Activated T-helper 1 cell treated with anti-CD3 and anti-CD28 coated beads, Interleukin-12 subunit alpha, Interleukin-12 subunit beta, Interleukin-2, Interleukin-4 antibody, amounts not matched to agents 30 ng/mL and 10 ng/mL and 1 ng/mL, durations not matched to agents 14 hours and 24 hours and 36 hours (primary cell): ENCODE results near the gene NGDN. TPM values are rescaled to one million over a fixed set of nuclear protein-coding genes. Genes with fewer than 3 reads are reported as not detected.
"Not testable (repeated sequence)": the region's sequence is repeated elsewhere in the genome, so short reads cannot be mapped to it uniquely, and the experiment has no call there.

Experiments
- DNase-seq: peaks from one replicate; pipeline ENCODE4 v3.0.0; 2021; ENCODE audit warnings: low spot score
- H3K27ac Mint-ChIP-seq: one replicate; pipeline ENCODE4 v1.8.0; 2021; ENCODE audit warnings: mild to moderate bottlenecking, mixed read lengths
- H3K27me3 Mint-ChIP-seq: one replicate; pipeline ENCODE4 v1.8.0; 2022; ENCODE audit warnings: mild to moderate bottlenecking, moderate library complexity, mixed read lengths; ENCODE audit not compliant: insufficient read depth
- H3K36me3 Mint-ChIP-seq: one replicate; pipeline ENCODE4 v1.8.0; 2021; ENCODE audit warnings: low read depth, mixed read lengths
- H3K4me1 Mint-ChIP-seq: one replicate; pipeline ENCODE4 v1.8.0; 2021; ENCODE audit warnings: low read depth, mixed read lengths
- H3K4me3 Mint-ChIP-seq: one replicate; pipeline ENCODE4 v1.8.0; 2021; ENCODE audit warnings: mild to moderate bottlenecking, moderate library complexity, mixed read lengths
- H3K9me3 Mint-ChIP-seq: one replicate; pipeline ENCODE4 v1.8.0; 2021; ENCODE audit warnings: mixed read lengths
- intact Hi-C: fragments of 100-400 bp; cut with micrococcal nuclease; formaldehyde crosslinking; loops from one replicate; pipeline ENCODE4 v1.15.1; 2024
- total RNA-seq: library from RNA; stranded (reverse); gene quantifications from 2 replicates; pipeline ENCODE4 v1.2.3, GENCODE V29; 2022

NGDN gene
- 80.1 and 84.5 TPM in 2 replicates for total RNA-seq

GRCh38 chr14:23469127-23469905 lies at the start of gene NGDN:
Gene NGDN, plus strand, starts transcription at chr14:23469703. Its CDS starts 13 bp downstream, at chr14:23469716.
- Mint-ChIP-seq H3K36me3 (peaks cover 20% of the 10 kb centered on the region), H3K4me3 (no peak within 1 kb of the TSS), H3K27ac (peak within 1 kb of the TSS; percentile 45), H3K27me3 (peaks cover 2% of the 10 kb centered on the region), H3K9me3 (no peaks in the 10 kb centered on the region), H3K4me1 (peaks cover 11% of the 10 kb centered on the region)
- DNase-seq: peak; percentile 89
- intact Hi-C loops: loop anchor here (1.0 to 10.0 kb wide), 13 partner anchors 9 to 973 kb away; partner anchors contain the start of genes ACIN1, AP1G2, C14orf119 and DCAF11

GRCh38 chr14:23421594-23421993 lies 47.9 kb upstream of the NGDN start:
- intact Hi-C loops: no loop called here
- H3K4me1 Mint-ChIP-seq: peaks cover 23% of the 10 kb centered on the region
- H3K27me3 Mint-ChIP-seq: peaks cover 1% of the 10 kb centered on the region
- peak; percentile 35 for DNase-seq
- peak overlapping the region; percentile 24 for H3K4me3 Mint-ChIP-seq
- peak overlapping the region; percentile 89 for H3K27ac Mint-ChIP-seq
- no peaks in the 10 kb centered on the region for H3K9me3 Mint-ChIP-seq
- no peaks in the 10 kb centered on the region for H3K36me3 Mint-ChIP-seq

DNA sequence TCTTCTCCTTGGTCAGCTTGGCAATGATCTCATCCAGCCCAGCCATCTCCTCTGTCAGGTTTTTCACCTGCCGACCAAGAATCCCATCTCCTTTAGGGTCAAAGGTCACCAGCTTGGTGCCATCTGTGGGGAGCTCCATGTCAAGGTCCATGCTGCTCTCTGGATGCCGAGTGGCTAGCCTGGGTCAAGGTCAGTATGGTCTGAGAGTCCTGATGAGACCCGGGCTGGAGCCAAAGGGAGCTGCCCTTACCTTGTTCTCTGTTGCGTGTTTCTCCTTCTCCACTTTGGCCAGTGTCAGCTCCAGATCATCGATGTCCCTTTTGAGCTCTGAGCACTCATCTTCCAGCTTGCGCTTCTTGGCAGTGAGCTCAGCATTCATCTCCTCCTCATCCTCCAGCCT lies 45.8 kb upstream of the NGDN start:
- no peak overlapping the region for H3K4me3 Mint-ChIP-seq
- no peak overlapping the region for H3K27ac Mint-ChIP-seq
- peaks cover 23% of the 10 kb centered on the region for H3K4me1 Mint-ChIP-seq
- H3K9me3 Mint-ChIP-seq: no peaks in the 10 kb centered on the region
- intact Hi-C loops: no loop called here
- H3K36me3 Mint-ChIP-seq: no peaks in the 10 kb centered on the region
- no peak for DNase-seq
- H3K27me3 Mint-ChIP-seq: peaks cover 1% of the 10 kb centered on the region

GRCh38 chr14:23425169-23425568 lies 44.3 kb upstream of the NGDN start:
- Mint-ChIP-seq H3K4me1 (peaks cover 21% of the 10 kb centered on the region), H3K27me3 (no peaks in the 10 kb centered on the region), H3K9me3 (no peaks in the 10 kb centered on the region), H3K27ac (no peak overlapping the region), H3K36me3 (no peaks in the 10 kb centered on the region), H3K4me3 (no peak overlapping the region)
- intact Hi-C loops: no loop called here
- DNase-seq: no peak

- H3K36me3 Mint-ChIP-seq, intact Hi-C loops, H3K27ac Mint-ChIP-seq, H3K27me3 Mint-ChIP-seq, H3K4me3 Mint-ChIP-seq, DNase-seq, H3K9me3 Mint-ChIP-seq: not testable (repeated sequence)
- peaks cover 15% of the 10 kb centered on the region for H3K4me1 Mint-ChIP-seq
These were observed 43.7 kb upstream of the NGDN start for GRCh38 chr14:23425798-23426197.

DNA sequence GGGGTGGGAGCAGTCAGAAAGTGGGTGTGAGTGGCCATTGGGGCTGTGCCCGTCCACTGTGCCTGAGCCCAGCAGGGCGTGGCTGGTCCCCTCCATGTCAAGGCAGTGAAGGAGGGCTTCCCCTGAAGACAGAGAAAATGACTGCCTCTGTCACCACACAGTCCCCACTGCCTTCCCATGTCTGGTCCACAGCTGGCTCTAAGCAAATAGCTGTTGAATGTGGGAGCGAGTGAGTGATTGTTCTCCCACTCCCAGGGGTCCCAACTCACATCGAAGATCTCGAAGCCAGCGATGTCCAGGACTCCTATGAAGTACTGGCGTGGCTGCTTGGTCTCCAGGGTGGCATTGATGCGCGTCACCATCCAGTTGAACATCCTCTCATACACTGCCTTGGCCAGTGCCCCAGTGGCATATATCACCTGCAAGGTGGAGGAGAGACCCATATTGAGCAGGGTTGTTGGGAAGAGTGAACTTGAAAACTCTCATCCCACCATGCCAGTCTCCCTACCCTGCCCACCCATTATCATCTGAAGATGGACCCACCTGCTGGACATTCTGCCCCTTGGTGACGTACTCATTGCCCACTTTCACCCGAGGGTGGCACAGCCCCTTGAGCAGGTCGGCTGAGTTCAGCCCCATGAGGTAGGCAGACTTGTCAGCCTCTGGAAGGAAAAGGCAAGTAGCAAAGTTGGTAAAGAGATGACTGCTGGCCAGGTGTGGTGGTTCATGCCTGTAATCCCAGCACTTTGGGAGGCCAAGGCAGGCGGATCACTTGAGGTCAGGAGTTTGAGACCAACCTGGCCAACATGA lies 40.6 kb upstream of the NGDN start:
- no peak for DNase-seq
- Mint-ChIP-seq H3K4me1 (no peaks in the 10 kb centered on the region), H3K27ac (no peak overlapping the region), H3K36me3 (no peaks in the 10 kb centered on the region), H3K9me3 (no peaks in the 10 kb centered on the region), H3K27me3 (peaks cover 2% of the 10 kb centered on the region), H3K4me3 (no peak overlapping the region)
- intact Hi-C loops: no loop called here

- intact Hi-C loops: no loop called here
- Mint-ChIP-seq H3K4me1 (no peaks in the 10 kb centered on the region), H3K4me3 (no peak overlapping the region), H3K36me3 (no peaks in the 10 kb centered on the region), H3K27me3 (peaks cover 6% of the 10 kb centered on the region), H3K9me3 (no peaks in the 10 kb centered on the region), H3K27ac (no peak overlapping the region)
- no peak for DNase-seq
These were observed 39.3 kb upstream of the NGDN start for GRCh38 chr14:23430016-23430722.

- intact Hi-C loops: no loop called here
- Mint-ChIP-seq H3K27ac (no peak overlapping the region), H3K4me3 (no peak overlapping the region), H3K4me1 (no peaks in the 10 kb centered on the region), H3K9me3 (no peaks in the 10 kb centered on the region), H3K36me3 (no peaks in the 10 kb centered on the region), H3K27me3 (peaks cover 6% of the 10 kb centered on the region)
- DNase-seq: no peak
These were observed 38.8 kb upstream of the NGDN start for GRCh38 chr14:23430723-23431085.

DNA sequence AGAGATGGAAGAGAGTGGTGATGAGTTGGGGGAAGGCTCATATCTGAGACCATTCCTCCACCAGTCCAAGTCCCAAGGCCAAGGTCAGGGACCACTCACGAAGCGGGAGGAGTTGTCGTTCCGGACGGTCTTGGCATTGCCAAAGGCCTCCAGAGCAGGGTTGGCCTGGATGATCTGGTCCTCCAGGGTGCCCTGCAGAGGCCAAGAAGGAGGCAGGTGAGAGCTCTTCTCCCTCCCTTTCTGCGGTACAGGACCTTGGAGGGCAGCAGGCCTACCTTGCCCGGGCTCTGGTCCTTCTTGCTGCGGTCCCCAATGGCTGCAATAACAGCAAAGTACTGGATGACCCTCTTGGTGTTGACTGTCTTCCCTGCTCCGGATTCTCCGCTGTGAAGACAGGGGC lies 38.0 kb upstream of the NGDN start:
- H3K9me3 Mint-ChIP-seq: no peaks in the 10 kb centered on the region
- H3K36me3 Mint-ChIP-seq: no peaks in the 10 kb centered on the region
- H3K27ac Mint-ChIP-seq: peak overlapping the region; percentile 6
- intact Hi-C loops: no loop called here
- peaks cover 6% of the 10 kb centered on the region for H3K27me3 Mint-ChIP-seq
- no peak overlapping the region for H3K4me3 Mint-ChIP-seq
- no peak for DNase-seq
- no peaks in the 10 kb centered on the region for H3K4me1 Mint-ChIP-seq

DNA sequence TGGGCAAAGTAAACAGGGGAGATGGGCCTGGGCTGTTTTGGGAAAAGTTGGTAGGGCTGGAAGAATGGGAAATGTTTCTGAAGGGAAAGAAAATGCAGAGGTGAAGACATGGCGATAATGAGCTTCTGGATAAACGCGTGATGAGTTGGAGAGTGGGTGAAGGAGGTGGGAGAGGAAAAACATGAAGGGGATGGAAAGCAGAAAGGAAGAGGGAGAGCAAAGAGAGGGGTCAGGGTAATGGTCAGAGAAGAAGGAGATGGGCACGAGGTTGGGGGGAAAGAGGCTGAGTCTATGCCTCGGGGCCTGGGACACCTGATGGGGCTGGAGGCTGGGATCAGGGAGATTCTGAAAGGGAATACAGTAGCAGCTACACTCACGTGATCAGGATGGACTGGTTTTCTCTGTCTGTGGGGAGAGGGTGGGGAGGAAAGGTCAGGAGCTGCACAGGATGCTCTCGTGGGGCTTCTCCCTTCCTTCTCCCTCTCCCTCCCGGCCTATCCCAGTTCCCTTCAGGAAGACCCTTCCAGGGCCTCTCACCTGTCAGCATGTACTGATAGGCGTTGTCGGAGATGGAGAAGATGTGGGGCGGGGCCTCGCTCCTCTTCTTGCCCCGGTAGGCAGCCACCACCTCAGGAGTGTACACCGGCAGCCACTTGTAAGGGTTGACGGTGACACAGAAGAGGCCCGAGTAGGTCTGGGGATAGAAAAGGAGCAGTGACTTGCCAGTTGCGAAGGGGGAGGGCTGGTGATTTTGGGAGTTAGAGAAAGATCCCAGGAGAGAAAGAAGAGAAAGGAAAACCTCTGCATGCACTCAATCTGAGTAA lies 37.2 kb upstream of the NGDN start:
- Mint-ChIP-seq H3K4me1 (no peaks in the 10 kb centered on the region), H3K9me3 (no peaks in the 10 kb centered on the region), H3K27ac (no peak overlapping the region), H3K36me3 (no peaks in the 10 kb centered on the region), H3K4me3 (no peak overlapping the region), H3K27me3 (peaks cover 6% of the 10 kb centered on the region)
- intact Hi-C loops: no loop called here
- DNase-seq: no peak

GRCh38 chr14:23432946-23433345 lies 36.6 kb upstream of the NGDN start:
- no peaks in the 10 kb centered on the region for H3K9me3 Mint-ChIP-seq
- no peak overlapping the region for H3K27ac Mint-ChIP-seq
- H3K27me3 Mint-ChIP-seq: peaks cover 6% of the 10 kb centered on the region
- H3K4me3 Mint-ChIP-seq: no peak overlapping the region
- H3K36me3 Mint-ChIP-seq: no peaks in the 10 kb centered on the region
- H3K4me1 Mint-ChIP-seq: no peaks in the 10 kb centered on the region
- intact Hi-C loops: no loop called here
- DNase-seq: no peak

- Mint-ChIP-seq H3K27ac (no peak overlapping the region), H3K36me3 (no peaks in the 10 kb centered on the region), H3K27me3 (peaks cover 6% of the 10 kb centered on the region), H3K9me3 (no peaks in the 10 kb centered on the region), H3K4me1 (no peaks in the 10 kb centered on the region), H3K4me3 (no peak overlapping the region)
- intact Hi-C loops: no loop called here
- no peak for DNase-seq
These were observed 36.0 kb upstream of the NGDN start for GRCh38 chr14:23433457-23433856.
